HG03135 (cell line): ENCODE data around the gene NTMT1.
"Not testable (repeated sequence)": the region's sequence is repeated elsewhere in the genome, so short reads cannot be mapped to it uniquely, and the experiment has no call there.

Source experiments
- ATAC-seq: cut with Tn5 transposase; IDR thresholded peaks from one replicate; pipeline ENCODE4 v1.9.1; 2021; ENCODE audit warnings: mild to moderate bottlenecking, moderate library complexity; ENCODE audit not compliant: unreplicated experiment

The NTMT1 gene

DNA sequence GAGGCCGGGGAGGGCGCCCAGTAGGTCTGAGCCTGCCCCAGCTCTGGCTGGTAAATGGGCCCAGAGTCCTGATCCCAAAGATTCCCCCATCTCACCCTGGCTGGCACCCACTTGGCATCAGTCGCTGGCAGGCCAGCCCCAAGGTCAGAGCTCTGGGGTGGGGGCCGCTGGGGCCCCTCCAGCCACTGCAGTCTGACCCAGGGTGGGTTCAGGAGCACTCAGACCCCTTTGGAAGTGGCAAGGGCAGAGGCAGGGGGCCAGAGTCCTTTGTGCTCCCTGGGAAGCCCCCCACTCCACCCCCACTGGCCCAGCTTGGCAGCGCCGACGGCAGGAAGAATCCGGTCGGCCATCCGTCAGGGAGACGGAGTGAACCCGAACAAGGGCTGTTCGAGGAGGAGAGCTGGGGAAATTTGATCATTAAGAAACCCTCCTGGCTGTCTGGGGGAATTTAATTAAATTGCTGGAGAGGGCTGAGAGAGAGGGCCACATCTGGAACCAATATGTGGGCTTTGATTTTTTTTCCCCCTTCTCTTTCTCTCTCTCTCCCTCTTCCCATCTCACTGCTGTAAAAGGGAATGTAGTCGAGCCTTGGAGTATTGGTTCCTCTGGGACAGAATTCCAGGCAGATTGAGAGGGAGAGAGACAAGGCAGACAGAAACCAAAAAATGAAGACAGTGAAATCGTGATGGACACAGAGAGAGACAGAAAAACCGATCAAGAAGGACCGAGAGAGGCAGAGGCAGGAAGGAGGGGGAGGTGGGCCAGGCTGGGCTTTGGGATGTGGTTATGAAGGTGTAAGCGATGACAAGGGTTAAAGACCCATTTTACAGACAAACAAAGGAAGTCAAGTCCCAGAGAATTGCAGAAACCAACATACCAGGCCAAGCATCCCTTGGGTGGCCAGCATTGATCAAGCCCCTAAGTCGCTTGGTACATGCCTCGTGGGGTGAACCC, 24.0 kb downstream of the NTMT1 start:
- ATAC-seq, result no peak

GRCh38 chr9:129650680-129651235, 24.8 kb downstream of the NTMT1 start:
- ATAC-seq, result no peak

- no peak for ATAC-seq
Measured at GRCh38 chr9:129653823-129654553, 28.0 kb downstream of the NTMT1 start.

GRCh38 chr9:129654554-129655040, 28.6 kb downstream of the NTMT1 start:
- no peak for ATAC-seq

- no peak for ATAC-seq
Measured at GRCh38 chr9:129655154-129655553, 29.2 kb downstream of the NTMT1 start.

GRCh38 chr9:129655696-129656095, 29.7 kb downstream of the NTMT1 start:
- no peak for ATAC-seq

- ATAC-seq, result no peak
Measured at GRCh38 chr9:129656795-129657390, 30.9 kb downstream of the NTMT1 start.

DNA sequence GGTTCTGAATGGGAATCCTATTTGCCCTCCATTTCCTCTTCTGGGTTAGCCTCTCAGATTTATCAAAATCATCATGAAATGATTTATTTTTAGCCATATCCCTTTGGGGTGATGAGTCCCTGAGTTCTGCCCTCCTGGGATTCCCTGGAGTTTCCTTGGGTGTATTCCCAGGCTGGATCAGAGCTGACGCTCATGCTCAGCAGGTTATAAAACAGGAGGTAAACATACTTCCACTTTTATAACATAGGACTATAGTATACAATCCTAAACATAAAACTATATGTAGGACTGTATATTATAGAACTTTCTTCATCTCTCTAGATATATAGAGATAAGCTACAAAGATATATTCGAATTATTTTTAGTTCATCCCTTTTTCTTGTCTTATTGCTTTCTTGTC, 35.1 kb downstream of the NTMT1 start:
- no peak for ATAC-seq

DNA sequence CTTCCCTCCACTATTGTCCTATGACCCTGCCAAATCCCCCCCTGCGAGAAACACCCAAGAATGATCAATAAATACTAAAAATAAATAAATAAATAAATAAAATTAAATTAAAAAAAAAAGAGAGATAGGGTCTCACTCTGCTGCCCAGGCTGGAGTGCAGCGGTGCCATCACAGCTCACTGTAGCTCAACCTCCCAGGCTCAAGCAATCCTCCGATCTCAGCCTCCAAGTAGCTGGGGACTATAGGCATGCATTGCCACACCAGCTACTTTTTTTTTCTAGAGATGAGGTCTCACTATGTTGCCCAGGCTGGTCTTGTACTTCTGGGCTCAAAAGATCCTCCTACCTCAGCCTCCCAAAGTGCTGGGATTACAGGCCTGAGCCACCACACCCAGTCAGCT, 36.3 kb downstream of the NTMT1 start:
- not testable (repeated sequence) for ATAC-seq

- no peak for ATAC-seq
Measured at GRCh38 chr9:129664746-129665388, 38.9 kb downstream of the NTMT1 start.

DNA sequence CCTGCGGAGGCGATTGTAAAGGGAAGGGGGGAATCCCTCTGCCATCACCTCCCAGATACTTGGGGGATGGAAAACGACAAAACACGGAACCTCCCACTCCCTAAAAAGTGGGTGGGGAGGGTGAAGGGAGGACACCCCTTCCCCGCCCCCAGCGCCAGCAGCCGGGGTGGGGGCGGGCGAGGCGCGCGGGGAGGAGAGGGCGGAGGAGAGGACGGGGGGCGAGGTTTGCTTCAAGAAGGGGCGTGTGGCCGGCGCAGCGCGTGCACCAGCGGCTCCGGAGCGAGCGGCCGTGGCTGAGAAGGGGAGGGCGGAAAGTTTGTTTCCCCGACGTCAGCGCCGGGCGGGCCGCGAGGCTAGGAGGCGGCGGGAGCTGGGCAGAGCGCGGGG, 39.4 kb downstream of the NTMT1 start, which contains the start of gene PRRX2:
Gene PRRX2 (plus strand): TSS at position 259 of the 387 bp plus-strand sequence. CDS start 221 bp downstream, outside the sequence.
- ATAC-seq, result no peak

DNA sequence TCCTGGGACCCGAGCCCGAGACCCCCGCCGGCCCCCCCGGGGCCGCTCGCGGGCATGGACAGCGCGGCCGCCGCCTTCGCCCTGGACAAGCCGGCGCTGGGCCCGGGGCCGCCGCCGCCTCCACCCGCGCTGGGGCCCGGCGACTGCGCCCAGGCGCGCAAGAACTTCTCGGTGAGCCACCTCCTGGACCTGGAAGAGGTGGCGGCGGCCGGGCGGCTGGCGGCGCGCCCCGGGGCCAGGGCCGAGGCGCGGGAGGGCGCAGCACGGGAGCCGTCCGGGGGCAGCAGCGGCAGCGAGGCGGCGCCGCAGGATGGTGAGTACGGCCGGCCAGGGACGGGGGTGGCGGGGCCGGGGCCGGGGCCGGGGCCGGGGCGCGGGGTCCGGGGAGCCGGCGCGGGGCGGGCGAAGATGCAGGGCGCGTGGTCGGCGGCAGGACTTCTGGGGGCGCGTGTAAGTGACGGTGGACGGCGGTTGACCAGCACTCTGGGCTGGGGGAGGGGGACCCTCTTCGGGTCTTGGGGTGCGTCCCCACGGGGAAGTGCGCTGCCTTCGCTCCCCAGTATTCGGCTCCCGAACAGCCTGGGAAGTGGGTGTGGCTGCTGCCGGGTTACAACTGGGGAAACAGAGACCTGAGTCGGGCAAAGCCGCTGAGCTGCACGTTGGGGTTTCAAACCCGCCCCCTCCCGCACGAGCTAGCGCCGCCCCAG, 40.0 kb downstream of the NTMT1 start:
- no peak for ATAC-seq

DNA sequence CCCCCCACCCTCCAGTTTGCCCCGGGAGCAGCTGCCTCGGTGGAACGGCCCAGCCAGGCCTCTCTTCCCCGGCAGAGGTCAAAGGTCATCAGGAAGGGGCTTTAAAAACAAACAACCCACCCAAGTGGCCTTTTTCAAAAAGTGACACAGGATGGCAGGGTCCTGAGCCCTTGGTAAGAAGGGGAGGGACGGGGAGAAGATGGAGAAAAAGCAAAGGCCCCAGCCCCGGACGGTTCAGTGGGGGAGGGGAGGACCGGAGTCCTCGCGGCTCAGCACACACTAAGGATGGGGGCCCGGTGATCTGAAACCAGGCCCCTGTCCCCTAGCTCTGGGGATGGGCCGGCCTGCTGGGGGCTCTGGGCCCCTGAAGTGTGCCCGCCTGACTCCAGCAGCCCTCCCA, 40.6 kb downstream of the NTMT1 start:
- no peak for ATAC-seq

DNA sequence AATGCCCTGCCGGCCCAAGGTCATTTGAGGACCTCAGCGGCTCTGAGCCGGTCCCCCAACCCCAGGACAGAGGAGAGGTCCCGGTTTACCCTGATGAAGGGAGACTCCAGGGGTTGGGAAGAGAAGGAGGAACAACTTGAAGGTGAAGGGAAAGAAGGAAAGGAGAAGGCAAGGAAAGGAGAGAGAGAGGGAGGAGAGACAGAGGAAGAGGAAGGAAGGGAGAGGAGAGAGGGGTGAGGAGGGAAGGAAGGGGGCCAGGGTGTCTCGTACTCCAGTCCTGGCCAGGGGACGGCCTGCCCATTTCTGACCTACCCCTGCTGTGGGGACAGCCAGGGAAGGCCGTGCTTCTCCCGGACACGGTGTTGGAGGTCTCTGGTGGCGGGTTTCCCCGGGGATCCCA, 41.4 kb downstream of the NTMT1 start:
- no peak for ATAC-seq

- ATAC-seq, result no peak
Measured at GRCh38 chr9:129667850-129668249, 41.9 kb downstream of the NTMT1 start.

- no peak for ATAC-seq
Measured at GRCh38 chr9:129669141-129669718, 43.3 kb downstream of the NTMT1 start.

DNA sequence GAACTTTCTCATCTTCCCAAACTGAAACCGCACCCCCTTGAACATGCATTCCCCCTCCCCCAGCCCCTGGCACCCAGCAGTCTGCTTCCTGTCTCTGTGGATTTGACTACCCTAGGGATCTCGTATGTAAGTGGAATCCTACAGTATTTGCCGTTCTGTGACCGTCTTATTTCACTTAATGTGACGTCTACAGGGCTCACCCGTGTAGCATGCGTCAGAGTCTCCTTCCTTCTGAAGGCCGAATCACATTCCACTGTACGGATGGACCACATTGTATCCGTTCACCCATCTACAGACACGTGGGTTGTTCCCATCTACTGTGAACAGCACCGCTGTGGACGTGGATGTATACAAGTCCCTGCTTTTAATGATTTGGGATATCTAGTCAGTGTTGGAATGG, 44.0 kb downstream of the NTMT1 start:
- no peak for ATAC-seq

DNA sequence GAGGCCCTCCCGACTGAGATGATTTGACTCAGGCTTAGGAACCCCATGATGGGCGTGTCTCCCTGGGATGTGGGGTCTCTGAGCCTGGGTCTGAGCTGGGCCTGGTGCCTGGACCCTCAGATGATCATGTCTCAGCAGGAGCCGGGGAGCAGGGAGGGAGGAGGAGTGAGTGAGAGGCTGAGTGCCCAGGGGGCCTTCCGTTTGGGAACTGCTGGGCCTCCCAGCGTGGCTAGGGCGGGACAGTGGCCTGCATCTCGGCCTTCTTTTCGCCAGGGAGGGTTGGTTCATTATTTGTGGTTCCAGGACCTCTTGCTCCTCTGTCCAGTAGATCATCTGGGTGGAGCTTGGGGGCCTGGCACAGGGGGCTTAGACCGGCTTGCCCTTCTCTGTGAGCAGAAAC, 45.1 kb downstream of the NTMT1 start:
- ATAC-seq, result no peak

DNA sequence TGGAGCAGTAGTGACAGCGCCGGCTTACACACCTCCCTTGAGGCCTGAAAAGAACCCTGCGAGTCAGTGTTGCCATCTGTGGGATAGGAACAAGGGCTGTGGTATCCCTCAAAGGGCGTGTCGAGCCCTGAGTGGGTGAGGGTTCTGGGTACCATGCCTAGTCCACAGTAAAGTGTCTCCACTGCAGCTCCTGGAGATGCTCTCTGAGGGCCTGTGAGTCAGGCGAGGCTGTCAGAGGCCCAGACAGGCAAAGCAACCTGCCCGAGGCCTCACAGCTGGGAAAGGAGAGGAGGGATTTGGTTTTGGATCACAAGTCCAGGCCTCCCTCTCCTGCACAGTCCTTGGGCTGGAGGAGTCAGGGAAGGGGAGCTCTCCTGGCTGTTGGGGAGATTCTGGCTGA, 45.6 kb downstream of the NTMT1 start:
- ATAC-seq, result no peak

DNA sequence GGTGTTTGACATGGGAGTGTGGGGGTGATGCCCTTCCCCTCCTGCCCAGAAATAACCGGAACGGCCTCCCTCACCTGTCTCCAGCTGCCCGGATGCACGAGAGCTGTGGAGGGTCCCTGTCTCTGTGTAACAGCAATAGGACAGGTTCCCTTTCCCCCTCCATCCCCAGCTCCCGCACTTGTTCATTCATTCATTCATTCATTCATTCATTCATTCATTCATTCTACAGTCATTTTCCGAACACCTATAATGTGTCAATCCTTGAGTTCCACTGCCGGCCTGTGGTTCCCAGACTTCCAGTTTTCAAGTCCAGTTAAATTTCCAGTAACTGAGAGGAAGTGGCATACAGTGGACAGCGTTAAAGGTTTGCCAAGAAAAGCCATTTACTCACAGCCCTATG, 46.7 kb downstream of the NTMT1 start:
- ATAC-seq, result no peak
